Measurements from ENCODE around the gene VIL1. TPM values are rescaled to one million over a fixed set of nuclear protein-coding genes. Genes with fewer than 3 reads are reported as not detected.

The VIL1 gene
- total and polyA plus RNA-seq, 2 of the 13 experiments (the other 11 are each of a cell fraction or from before 2014, with no cell fraction given), result 287 to 301 TPM

DNA sequence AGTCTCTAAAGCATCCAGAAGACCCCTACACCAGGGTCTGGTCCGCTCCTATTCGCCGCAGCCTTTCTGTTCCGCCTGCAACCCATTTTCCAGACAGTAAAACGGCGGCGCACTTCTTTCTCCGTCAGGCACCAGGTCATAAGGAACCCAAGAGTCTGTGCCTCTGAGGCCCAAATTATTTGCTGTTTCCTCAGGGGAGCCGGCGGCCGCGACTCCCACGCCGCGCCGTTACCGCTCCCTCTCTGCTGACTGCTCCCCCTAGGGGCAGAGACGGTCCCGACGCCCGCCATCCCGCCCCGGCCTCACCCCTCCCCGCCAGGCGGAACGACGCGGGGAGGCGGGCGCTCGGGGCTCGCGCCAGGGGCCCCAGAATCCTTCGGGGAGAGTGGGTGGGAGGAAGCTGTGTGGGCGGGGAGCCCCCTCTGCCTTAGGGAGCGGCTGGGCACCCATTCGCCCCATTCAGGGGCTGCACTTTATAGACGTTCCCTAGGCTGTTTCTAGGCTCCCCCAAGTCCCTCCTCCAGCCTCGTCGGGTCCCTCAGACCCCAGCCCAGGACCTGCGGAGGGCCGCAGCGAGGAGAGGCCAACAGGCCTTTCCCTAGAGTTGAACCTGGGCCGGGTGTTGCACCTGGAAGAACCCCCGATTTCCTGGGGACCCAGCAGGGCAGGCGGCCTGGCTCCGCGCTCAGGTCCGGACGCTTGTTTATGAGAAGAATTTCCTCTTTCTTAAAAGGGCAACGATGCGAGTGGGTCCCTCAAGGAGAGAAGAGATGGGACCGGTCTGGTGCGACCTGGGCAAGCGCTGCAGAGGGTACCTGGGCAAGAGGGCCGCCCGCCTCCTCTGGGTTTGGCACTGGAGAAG, 22.9 kb upstream of the VIL1 start (continued):
- TF ChIP-seq, protein P1, sequence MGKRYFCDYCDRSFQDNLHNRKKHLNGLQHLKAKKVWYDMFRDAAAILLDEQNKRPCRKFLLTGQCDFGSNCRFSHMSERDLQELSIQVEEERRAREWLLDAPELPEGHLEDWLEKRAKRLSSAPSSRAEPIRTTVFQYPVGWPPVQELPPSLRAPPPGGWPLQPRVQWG (CRISPR knock-in tag; IDR thresholded peaks at IDR 0.05; ENCODE audit: borderline replicate concordance, low read depth), result no peak
- TF ChIP-seq FOXK1 (CRISPR knock-in tag; IDR thresholded peaks at IDR 0.05; ENCODE audit: borderline replicate concordance, low read depth) (peak; percentile 97), EED (CRISPR knock-in tag; IDR thresholded peaks at IDR 0.05) (no peak), AFF4 (CRISPR knock-in tag; IDR thresholded peaks at IDR 0.05) (no peak), MED8 (CRISPR knock-in tag; IDR thresholded peaks at IDR 0.05; ENCODE audit: insufficient replicate concordance) (peak; percentile 92), SRSF9 (IDR thresholded peaks at IDR 0.05; ENCODE audit: borderline replicate concordance, insufficient read depth, low read depth, low read length, poor library complexity, severe bottlenecking) (no peak), ATF2 (CRISPR knock-in tag; IDR thresholded peaks at IDR 0.05) (peak; percentile 73; the same call in 1 of the 2 replicates), PRMT3 (CRISPR knock-in tag; IDR thresholded peaks at IDR 0.05; ENCODE audit: borderline replicate concordance, low read depth) (no peak), BRF2 (CRISPR knock-in tag; IDR thresholded peaks at IDR 0.05) (peak; percentile 88), SPEN (CRISPR knock-in tag; IDR thresholded peaks at IDR 0.05; ENCODE audit: low read depth) (peak; percentile 98), ZNF766 (CRISPR knock-in tag; IDR thresholded peaks at IDR 0.05; ENCODE audit: borderline replicate concordance) (peak; percentile 64; the same call in 1 of the 2 replicates), ZBTB38 (CRISPR knock-in tag; IDR thresholded peaks at IDR 0.05) (peak; percentile 93), BHLHE40 (IDR thresholded peaks at IDR 0.05; ENCODE audit: low read length) (no peak), E2F2 (CRISPR knock-in tag; IDR thresholded peaks at IDR 0.05; ENCODE audit: borderline replicate concordance) (no peak), HOXA7 (CRISPR knock-in tag; IDR thresholded peaks at IDR 0.05) (no peak), ZNF253 (CRISPR knock-in tag; IDR thresholded peaks at IDR 0.05; ENCODE audit: borderline replicate concordance) (no peak)
- TF ChIP-seq, protein P2, sequence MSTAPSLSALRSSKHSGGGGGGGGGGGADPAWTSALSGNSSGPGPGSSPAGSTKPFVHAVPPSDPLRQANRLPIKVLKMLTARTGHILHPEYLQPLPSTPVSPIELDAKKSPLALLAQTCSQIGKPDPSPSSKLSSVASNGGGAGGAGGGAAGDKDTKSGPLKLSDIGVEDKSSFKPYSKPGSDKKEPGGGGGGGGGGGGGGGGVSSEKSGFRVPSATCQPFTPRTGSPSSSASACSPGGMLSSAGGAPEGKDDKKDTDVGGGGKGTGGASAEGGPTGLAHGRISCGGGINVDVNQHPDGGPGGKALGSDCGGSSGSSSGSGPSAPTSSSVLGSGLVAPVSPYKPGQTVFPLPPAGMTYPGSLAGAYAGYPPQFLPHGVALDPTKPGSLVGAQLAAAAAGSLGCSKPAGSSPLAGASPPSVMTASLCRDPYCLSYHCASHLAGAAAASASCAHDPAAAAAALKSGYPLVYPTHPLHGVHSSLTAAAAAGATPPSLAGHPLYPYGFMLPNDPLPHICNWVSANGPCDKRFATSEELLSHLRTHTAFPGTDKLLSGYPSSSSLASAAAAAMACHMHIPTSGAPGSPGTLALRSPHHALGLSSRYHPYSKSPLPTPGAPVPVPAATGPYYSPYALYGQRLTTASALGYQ (CRISPR knock-in tag; IDR thresholded peaks at IDR 0.05), result peak; percentile 88; the same call in 1 of the 2 replicates

Data from HepG2 (cell line).